Heart right ventricle (tissue), 16 donors: Measurements from ENCODE around the gene TRIM50. TPM values are rescaled to one million over a fixed set of nuclear protein-coding genes. Genes with fewer than 3 reads are reported as not detected.

Experiments used
- ATAC-seq, 8 donors: fragments of 200-7000 bp; cut with Tn5 transposase; one replicate each; pipeline ENCODE4 v1.9.1; 2020; ENCODE audit warnings: mild to moderate bottlenecking in 8 of 8, moderate library complexity in 8 of 8, moderate number of reproducible peaks in 1 of 8
- DNase-seq, 2 donors: peaks; one replicate each; pipeline ENCODE4 v3.0.0-alpha.2; 2020
- H3K27ac ChIP-seq, 10 donors: fragments of 200-600 bp; sonication (generic) in 2 of 10; one replicate each; pipeline versions ENCODE4 v1.5.0 to v1.8.0; 2020 to 2022; ENCODE audit warnings: mild to moderate bottlenecking in 3 of 10
- H3K27me3 ChIP-seq, 7 donors: fragments of 200-600 bp; one replicate each; pipeline ENCODE4 v1.8.0; 2021 to 2022; ENCODE audit warnings: mild to moderate bottlenecking in 2 of 7
- H3K36me3 ChIP-seq, 9 donors: fragments of 200-600 bp; sonication (generic) in 1 of 9; one replicate each; pipeline versions ENCODE4 v1.5.0 to v1.8.0; 2020 to 2022; ENCODE audit warnings: mild to moderate bottlenecking in 2 of 9
- H3K4me1 ChIP-seq, 9 donors: fragments of 200-600 bp; sonication (generic) in 1 of 9; one replicate each; pipeline versions ENCODE4 v1.5.0 to v1.8.0; 2020 to 2022; ENCODE audit warnings: mild to moderate bottlenecking in 4 of 9
- H3K4me3 ChIP-seq, 10 donors: fragments of 200-600 bp; sonication (generic) in 2 of 10; one replicate each; pipeline versions ENCODE4 v1.5.0 to v1.8.0; 2020 to 2022; ENCODE audit warnings: mild to moderate bottlenecking in 7 of 10, moderate library complexity in 2 of 10
- H3K9me3 ChIP-seq, 11 donors: fragments of 200-600 bp in 10 of 11; sonication (generic) in 2 of 11; one replicate each; pipeline versions ENCODE4 v1.5.0 to v1.8.0; 2013 to 2022; ENCODE audit warnings: mild to moderate bottlenecking in 2 of 11, control low read depth in 1 of 11, moderate library complexity in 1 of 11
- WGBS, 2 donors: extraction: QIAGEN DNeasy Blood & Tissue Kit; methylation state at CpG; one replicate each; pipeline ENCODE4 v1.1.7; 2013; ENCODE audit warnings: inconsistent platforms in 1 of 2; 5-methylcytosine and 5-hydroxymethylcytosine counted together
- intact Hi-C, 10 donors: fragments of 100-400 bp; cut with DNase I; formaldehyde crosslinking; loops; one replicate each; pipeline versions ENCODE4 v1.11.1 to v1.14.2; 2022
- polyA plus RNA-seq, 2 donors: library from polyadenylated mRNA; stranded (reverse); fragments of 200-250 nt; gene quantifications; one replicate each; pipeline ENCODE4 v1.2.3, GENCODE V29; 2013
- total RNA-seq, 10 donors: library from RNA; stranded (reverse); fragmentation: NEBNext Ultra II Directional in 3 of 10; extraction: Animal tissue kit (Norgen Biotek cat#: 25700) in 3 of 10; gene quantifications; one replicate each; pipeline versions ENCODE4 v1.2.1 to v1.2.4, GENCODE V29; 2021 to 2023
- TF ChIP-seq, protein P1 (sequence below), 9 donors: fragments of 200-600 bp; sonication (generic) in 2 of 9; IDR thresholded peaks; one replicate each; pipeline versions ENCODE4 v1.5.0 to v1.8.0; 2021 to 2022; ENCODE audit warnings: antibody characterized with exemption in 9 of 9, mild to moderate bottlenecking in 5 of 9, moderate library complexity in 1 of 9
- donor health status: Arrhythmogenic right ventricular cardiomyopathy.
- donor health status: ischemic (EF 13 %, LVEDD 7.1; RV severe dilation, severe dysfunction).
- donor health status: healthy with polysubstance abuse.
- donor health status: DM: no; HTN: yes; CAD: no.
- donor health status: DM: no; HTN: no; CAD: no.
- donor health status: ischemic (EF 25% LVEDD 6.9; RV normal size, moderate dysfunction).
- donor health status: ischemic (EF 25% LVEDD 5.7; RV mildly dilated, moderate dysfunction).
- donor health status: healthy.
- donor health status: DM: yes; HTN: yes; CAD: no.
- donor health status: Ischemic cardiomyopathy.
- donor health status: ischemic (EF 35%, LVEDD 5.7; RV mildly dilated, moderate dysfunction).
- donor health status: nonischemic (EF 11% LVEDD 7.7; RV severe dilation, severe dysfunction).
- donor health status: DM: yes; HTN: yes; CAD: no.
- donor health status: PGD.
- donor health status: ischemic (EF 29% LVEDD 5.4; RV normal size, mild dysfunction).
- donor health status: nonischemic (EF 23%, LVEDD 6.1; RV moderate dilation, normal function).

Gene TRIM50
- total and polyA plus RNA-seq, 12 donors, result 0.04 to 0.62 (median 0.24) TPM; not detected in 4

DNA sequence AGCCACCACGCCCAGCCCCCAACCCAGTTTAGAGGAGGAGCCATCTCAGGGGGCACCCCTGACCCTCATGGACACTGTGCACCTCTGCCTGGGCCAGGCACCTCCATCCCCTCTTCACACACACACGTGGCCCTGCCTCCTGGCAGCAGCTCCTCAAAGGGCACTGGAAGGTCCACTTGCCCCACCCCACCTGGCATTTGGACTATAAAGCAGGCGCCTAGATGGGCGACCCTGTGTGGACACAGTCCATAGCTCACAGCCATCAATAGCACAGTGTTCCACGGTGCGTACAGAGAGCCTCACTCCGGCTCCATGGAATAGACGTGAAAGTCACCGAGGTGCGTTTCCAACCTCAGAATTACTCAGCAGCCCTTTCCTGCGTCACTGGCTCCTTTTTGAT, 41.1 kb upstream of the TRIM50 start:
- H3K4me3 ChIP-seq, result no peak overlapping the region
- ATAC-seq, result peak in 1 of 8 donors; percentile 38
- WGBS, 2 donors, result 83 to 91% methylated on average over 11 of the region's 11 CpGs
- H3K27me3 ChIP-seq, result peaks cover 0 to 17% (median 0%) of the 10 kb centered on the region in 7 donors
- no peaks in the 10 kb centered on the region for H3K36me3 ChIP-seq
- H3K27ac ChIP-seq, result no peak overlapping the region
- intact Hi-C loops, result no loop called here
- TF ChIP-seq, protein P1, sequence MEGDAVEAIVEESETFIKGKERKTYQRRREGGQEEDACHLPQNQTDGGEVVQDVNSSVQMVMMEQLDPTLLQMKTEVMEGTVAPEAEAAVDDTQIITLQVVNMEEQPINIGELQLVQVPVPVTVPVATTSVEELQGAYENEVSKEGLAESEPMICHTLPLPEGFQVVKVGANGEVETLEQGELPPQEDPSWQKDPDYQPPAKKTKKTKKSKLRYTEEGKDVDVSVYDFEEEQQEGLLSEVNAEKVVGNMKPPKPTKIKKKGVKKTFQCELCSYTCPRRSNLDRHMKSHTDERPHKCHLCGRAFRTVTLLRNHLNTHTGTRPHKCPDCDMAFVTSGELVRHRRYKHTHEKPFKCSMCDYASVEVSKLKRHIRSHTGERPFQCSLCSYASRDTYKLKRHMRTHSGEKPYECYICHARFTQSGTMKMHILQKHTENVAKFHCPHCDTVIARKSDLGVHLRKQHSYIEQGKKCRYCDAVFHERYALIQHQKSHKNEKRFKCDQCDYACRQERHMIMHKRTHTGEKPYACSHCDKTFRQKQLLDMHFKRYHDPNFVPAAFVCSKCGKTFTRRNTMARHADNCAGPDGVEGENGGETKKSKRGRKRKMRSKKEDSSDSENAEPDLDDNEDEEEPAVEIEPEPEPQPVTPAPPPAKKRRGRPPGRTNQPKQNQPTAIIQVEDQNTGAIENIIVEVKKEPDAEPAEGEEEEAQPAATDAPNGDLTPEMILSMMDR (IDR thresholded peaks at IDR 0.05), result no peak
- no peak for DNase-seq
- H3K9me3 ChIP-seq, result no peaks in the 10 kb centered on the region
- H3K4me1 ChIP-seq, result no peaks in the 10 kb centered on the region

DNA sequence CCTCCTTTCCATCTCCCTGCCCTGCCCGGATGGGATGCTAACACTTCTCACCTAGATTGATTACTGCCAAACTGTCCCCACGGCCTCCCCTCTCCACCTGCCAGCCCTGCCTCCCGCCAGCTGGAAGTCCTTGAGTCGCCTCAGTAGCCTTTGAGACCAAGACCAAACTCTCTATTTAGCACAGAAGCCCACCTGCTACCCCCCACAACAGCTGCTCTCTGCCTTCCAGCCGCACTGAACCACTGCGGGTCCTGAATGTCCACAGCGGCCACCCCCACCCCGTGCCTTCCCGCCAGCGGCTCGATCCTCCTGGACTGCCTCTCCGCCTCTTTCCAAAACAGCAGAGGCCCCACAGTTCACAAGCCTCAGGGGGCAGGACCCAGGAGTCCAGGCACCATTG, 39.1 kb upstream of the TRIM50 start:
- DNase-seq (no peak), ATAC-seq (no peak)
- no peaks in the 10 kb centered on the region for H3K9me3 ChIP-seq
- TF ChIP-seq, protein P1 (IDR thresholded peaks at IDR 0.05), result no peak
- H3K36me3 ChIP-seq, result no peaks in the 10 kb centered on the region
- WGBS, 2 donors, result 80 to 82% methylated on average over 12 of the region's 12 CpGs
- intact Hi-C loops, result no loop called here
- H3K27ac ChIP-seq, result no peak overlapping the region
- no peak overlapping the region for H3K4me3 ChIP-seq
- no peaks in the 10 kb centered on the region for H3K4me1 ChIP-seq
- peaks cover 0 to 21% (median 0%) of the 10 kb centered on the region in 7 donors for H3K27me3 ChIP-seq

DNA sequence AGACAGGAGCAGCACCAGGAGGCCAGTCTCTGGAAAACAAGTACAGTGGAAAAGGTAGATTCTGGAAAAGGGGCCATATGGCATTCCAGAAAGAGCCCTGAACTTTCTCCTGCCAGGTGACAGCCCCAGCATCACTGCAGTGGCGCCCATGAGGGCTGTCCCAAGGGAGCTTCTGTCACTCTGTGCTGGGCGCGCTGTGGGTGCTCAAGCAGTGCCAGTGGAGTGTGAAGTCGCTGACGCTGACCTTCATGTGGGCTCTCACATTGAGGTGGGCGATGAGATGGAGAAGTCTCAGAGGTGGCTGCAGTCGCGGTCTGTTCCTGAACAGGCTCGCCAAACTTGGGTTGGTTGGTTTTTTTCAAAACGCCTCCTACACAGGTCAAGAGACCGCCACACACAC, 38.2 kb upstream of the TRIM50 start:
- Histone ChIP-seq H3K4me1 (no peaks in the 10 kb centered on the region), H3K27me3 (peaks cover 0 to 21% (median 0%) of the 10 kb centered on the region in 7 donors), H3K9me3 (no peaks in the 10 kb centered on the region), H3K36me3 (no peaks in the 10 kb centered on the region), H3K4me3 (no peak overlapping the region), H3K27ac (no peak overlapping the region)
- WGBS, 2 donors, result 89 to 92% methylated on average over 11 of the region's 11 CpGs
- DNase-seq, result no peak
- intact Hi-C loops, result no loop called here
- TF ChIP-seq, protein P1 (IDR thresholded peaks at IDR 0.05), result no peak
- ATAC-seq, result no peak

DNA sequence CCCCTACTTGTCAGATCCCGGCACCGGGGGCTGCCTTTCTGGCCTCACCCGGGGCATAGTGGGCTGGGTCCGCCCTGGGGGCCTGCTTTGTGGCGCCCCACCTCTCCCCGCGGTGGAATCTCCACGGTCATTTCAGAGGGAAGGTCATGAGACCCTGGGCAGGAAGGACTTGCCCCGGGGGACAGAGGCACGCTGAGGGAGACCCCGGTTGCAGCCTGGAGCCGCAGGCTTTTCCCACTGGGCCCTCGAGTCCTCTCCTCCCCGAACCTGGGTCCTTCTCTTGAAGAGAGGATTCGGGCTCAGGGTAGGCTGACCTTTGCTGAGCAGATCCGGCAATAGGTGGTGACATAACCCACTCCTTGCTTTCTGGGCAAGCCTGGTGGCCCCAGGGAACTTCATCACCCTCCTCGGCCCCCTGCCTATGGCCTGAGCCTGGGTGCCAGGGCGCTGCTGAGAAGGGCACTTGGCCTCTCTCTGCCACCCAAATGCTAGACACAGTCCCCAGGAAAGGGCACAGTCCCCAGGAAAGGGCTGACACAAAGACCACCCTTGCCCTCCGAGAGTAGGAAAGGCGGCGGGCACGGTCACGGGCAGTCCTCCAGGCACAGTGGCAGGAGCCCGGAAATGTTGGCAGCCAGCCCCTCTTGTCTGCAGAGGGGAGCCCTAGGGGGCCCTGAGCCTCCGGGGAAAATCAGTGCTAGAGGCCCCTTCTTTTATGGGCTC, 36.3 kb upstream of the TRIM50 start:
- H3K27me3 ChIP-seq, result peaks cover 0 to 21% (median 0%) of the 10 kb centered on the region in 7 donors
- ATAC-seq (peak in 3 of 8 donors; percentile 26 to 46 (median 35)), DNase-seq (no peak)
- intact Hi-C loops, result no loop called here
- no peak overlapping the region for H3K27ac ChIP-seq
- TF ChIP-seq, protein P1 (IDR thresholded peaks at IDR 0.05), result no peak
- no peaks in the 10 kb centered on the region for H3K36me3 ChIP-seq
- H3K9me3 ChIP-seq, result no peaks in the 10 kb centered on the region
- 55 to 63% methylated on average over 25 of the region's 25 CpGs for whole genome bisulfite sequencing, 2 donors
- H3K4me1 ChIP-seq, result no peaks in the 10 kb centered on the region
- no peak overlapping the region for H3K4me3 ChIP-seq
